MM.1S (cell line): ENCODE results near the gene L1CAM.

Experiments
- DNase-seq: peaks from one replicate; pipeline ENCODE4 v3.0.0-alpha.2; 2015
- H2AFZ ChIP-seq: fragments of 300-600 bp; sonication (generic); 2 replicates; pipeline ENCODE4 v1.6.0; 2016; ENCODE audit warnings: antibody characterized with exemption, low read length
- H3F3A ChIP-seq: fragments of 300-600 bp; sonication (generic); 2 replicates; pipeline ENCODE4 v1.6.1; 2016; ENCODE audit warnings: mild to moderate bottlenecking, antibody characterized with exemption, low read length, moderate library complexity, mixed read lengths; ENCODE audit not compliant: insufficient read depth
- H3K27ac ChIP-seq: fragments of 300-600 bp; sonication (generic); 2 replicates; pipeline ENCODE4 v1.5.1; 2016; ENCODE audit warnings: mild to moderate bottlenecking, low read length
- H3K27me3 ChIP-seq: fragments of 300-600 bp; sonication (generic); replicated peaks from 2 replicates; pipeline ENCODE4 v1.6.0; 2016; ENCODE audit warnings: low read length; ENCODE audit not compliant: insufficient read depth
- H3K36me3 ChIP-seq: fragments of 300-600 bp; sonication (generic); replicated peaks from 2 replicates; pipeline ENCODE4 v1.6.1; 2016; ENCODE audit warnings: mild to moderate bottlenecking, low read length, mixed read lengths; ENCODE audit not compliant: insufficient read depth
- H3K4me1 ChIP-seq: fragments of 300-600 bp; sonication (generic); 2 replicates; pipeline ENCODE4 v1.6.1; 2016; ENCODE audit warnings: low read length, mixed read lengths
- H3K4me2 ChIP-seq: fragments of 300-600 bp; sonication (generic); 2 replicates; pipeline ENCODE4 v1.6.0; 2016; ENCODE audit warnings: low read depth, low read length
- H3K4me3 ChIP-seq: fragments of 300-600 bp; sonication (generic); 2 replicates; pipeline ENCODE4 v1.5.1; 2016; ENCODE audit warnings: low read length, mixed read lengths
- H3K79me2 ChIP-seq: fragments of 300-600 bp; sonication (generic); 2 replicates; pipeline ENCODE4 v1.6.1; 2016; ENCODE audit warnings: mixed run types, low read length, mixed read lengths
- H3K9ac ChIP-seq: fragments of 300-600 bp; sonication (generic); 2 replicates; pipeline ENCODE4 v1.6.1; 2016; ENCODE audit warnings: low read length, mixed read lengths
- H3K9me2 ChIP-seq: fragments of 300-600 bp; sonication (generic); replicated peaks from 2 replicates; pipeline ENCODE4 v1.6.1; 2016; ENCODE audit warnings: mild to moderate bottlenecking, low read length, mixed read lengths; ENCODE audit not compliant: insufficient read depth
- H3K9me3 ChIP-seq: fragments of 300-600 bp; sonication (generic); replicated peaks from 2 replicates; pipeline ENCODE4 v1.6.1; 2016; ENCODE audit warnings: mild to moderate bottlenecking, low read length, mixed read lengths; ENCODE audit not compliant: insufficient read depth
- H4K20me1 ChIP-seq: fragments of 300-600 bp; sonication (generic); 2 replicates; pipeline ENCODE4 v1.6.1; 2016; ENCODE audit warnings: mild to moderate bottlenecking, low read length, moderate library complexity, mixed read lengths; ENCODE audit not compliant: insufficient read depth
- EZH2 ChIP-seq: fragments of 300-600 bp; sonication (generic); optimal IDR thresholded peaks from 2 replicates; pipeline ENCODE3; 2017; ENCODE audit warnings: low read depth, mild to moderate bottlenecking, antibody characterized with exemption, low read length, mixed read lengths
- EZH2phosphoT487 ChIP-seq: fragments of 300-600 bp; sonication (generic); IDR thresholded peaks from 2 replicates; pipeline ENCODE4 v1.6.1; 2018; ENCODE audit warnings: antibody characterized with exemption, low read length
- TF ChIP-seq, protein P1 (sequence below): fragments of 300-600 bp; sonication (generic); IDR thresholded peaks from 2 replicates; pipeline ENCODE4 v1.5.1; 2016; ENCODE audit warnings: antibody characterized with exemption, low read length, mixed read lengths

Gene L1CAM

DNA sequence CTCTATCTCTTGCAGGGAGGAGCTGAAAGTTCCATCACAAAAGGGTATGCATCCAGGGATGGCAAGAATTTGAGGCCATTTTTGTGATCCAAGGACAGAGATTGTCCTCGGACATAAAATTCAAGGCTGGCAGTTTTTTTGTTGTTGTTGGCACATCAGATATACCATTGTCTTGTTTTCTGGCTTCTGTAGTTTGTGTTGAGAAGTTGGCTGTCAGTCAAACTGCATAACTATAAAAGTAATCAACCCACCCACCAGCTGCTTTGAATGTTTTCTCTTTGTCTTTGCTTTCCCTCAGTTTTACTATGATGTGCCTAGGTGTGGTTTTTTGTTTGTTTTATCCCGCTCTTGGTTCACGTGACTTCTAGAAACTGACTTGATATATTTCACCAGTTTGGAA, 34.0 kb downstream of the L1CAM start:
- H3K9me3 ChIP-seq: no peaks in the 10 kb centered on the region
- no peaks in the 10 kb centered on the region for H4K20me1 ChIP-seq
- TF ChIP-seq, protein P1, sequence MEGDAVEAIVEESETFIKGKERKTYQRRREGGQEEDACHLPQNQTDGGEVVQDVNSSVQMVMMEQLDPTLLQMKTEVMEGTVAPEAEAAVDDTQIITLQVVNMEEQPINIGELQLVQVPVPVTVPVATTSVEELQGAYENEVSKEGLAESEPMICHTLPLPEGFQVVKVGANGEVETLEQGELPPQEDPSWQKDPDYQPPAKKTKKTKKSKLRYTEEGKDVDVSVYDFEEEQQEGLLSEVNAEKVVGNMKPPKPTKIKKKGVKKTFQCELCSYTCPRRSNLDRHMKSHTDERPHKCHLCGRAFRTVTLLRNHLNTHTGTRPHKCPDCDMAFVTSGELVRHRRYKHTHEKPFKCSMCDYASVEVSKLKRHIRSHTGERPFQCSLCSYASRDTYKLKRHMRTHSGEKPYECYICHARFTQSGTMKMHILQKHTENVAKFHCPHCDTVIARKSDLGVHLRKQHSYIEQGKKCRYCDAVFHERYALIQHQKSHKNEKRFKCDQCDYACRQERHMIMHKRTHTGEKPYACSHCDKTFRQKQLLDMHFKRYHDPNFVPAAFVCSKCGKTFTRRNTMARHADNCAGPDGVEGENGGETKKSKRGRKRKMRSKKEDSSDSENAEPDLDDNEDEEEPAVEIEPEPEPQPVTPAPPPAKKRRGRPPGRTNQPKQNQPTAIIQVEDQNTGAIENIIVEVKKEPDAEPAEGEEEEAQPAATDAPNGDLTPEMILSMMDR: no peak
- TF ChIP-seq EZH2phosphoT487: no peak
- no peak for TF ChIP-seq EZH2
- no peak for DNase-seq
- H3K27ac ChIP-seq: no peak overlapping the region
- H3F3A ChIP-seq: no peaks in the 10 kb centered on the region
- peaks cover 13% of the 10 kb centered on the region; the same call in 1 of the 2 replicates for H3K27me3 ChIP-seq
- no peaks in the 10 kb centered on the region for H3K9me2 ChIP-seq
- H2AFZ ChIP-seq: no peak overlapping the region
- H3K4me3 ChIP-seq: no peak overlapping the region
- H3K4me1 ChIP-seq: no peaks in the 10 kb centered on the region
- no peak overlapping the region for H3K9ac ChIP-seq
- H3K36me3 ChIP-seq: no peaks in the 10 kb centered on the region
- no peak overlapping the region for H3K4me2 ChIP-seq
- H3K79me2 ChIP-seq: no peaks in the 10 kb centered on the region

DNA sequence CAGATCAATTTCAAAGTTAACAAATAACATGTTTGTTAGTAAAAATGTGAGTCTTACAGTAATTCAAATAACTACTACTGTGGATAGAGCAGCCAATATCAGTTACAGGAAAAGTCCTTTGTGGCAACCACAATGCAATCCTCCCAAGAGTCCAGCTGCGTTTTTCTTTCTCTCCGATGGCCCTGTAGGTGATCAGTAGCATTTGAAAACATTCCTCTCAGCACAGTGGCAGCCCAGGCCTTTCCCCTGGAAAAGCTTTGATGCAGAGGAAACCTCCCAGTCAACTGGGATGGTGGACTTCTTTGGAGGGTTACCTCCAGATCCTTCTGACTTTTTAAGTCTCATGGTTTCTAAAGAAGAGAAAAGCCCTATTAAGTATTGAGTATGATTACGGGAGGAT, 37.6 kb downstream of the L1CAM start:
- Histone ChIP-seq H3K9ac (no peak overlapping the region), H3K4me1 (no peaks in the 10 kb centered on the region), H3K4me2 (no peak overlapping the region), H2AFZ (no peak overlapping the region), H3K36me3 (no peaks in the 10 kb centered on the region), H3K79me2 (no peaks in the 10 kb centered on the region), H3K27me3 (peaks cover 16% of the 10 kb centered on the region), H3K9me2 (no peaks in the 10 kb centered on the region), H3K27ac (no peak overlapping the region), H4K20me1 (no peaks in the 10 kb centered on the region), H3K4me3 (no peak overlapping the region), H3F3A (no peaks in the 10 kb centered on the region), H3K9me3 (no peaks in the 10 kb centered on the region)
- TF ChIP-seq, protein P1: no peak
- TF ChIP-seq EZH2phosphoT487 (no peak), EZH2 (no peak)
- no peak for DNase-seq

DNA sequence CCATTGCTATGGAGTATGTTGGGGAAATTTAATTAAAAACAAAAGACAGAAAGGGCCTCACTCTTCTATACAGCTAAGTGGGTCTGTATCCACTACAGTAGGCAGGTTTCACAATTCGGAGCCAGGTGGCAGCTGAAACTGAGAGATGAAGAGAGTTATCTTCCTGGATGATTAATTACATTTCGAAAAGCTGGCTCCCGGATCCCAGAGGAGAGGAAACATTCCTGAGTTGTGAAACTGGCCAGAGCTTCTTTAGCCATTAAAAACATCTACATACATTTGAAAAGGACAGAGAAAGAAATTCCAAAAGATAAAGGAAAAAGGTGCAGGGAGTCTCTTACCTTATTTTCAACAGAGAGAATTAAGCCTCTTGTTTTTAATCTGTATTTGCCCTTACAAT, 40.1 kb downstream of the L1CAM start:
- DNase-seq: no peak
- no peaks in the 10 kb centered on the region for H4K20me1 ChIP-seq
- H3K4me1 ChIP-seq: no peaks in the 10 kb centered on the region
- H3K9me3 ChIP-seq: no peaks in the 10 kb centered on the region
- H3K27ac ChIP-seq: no peak overlapping the region
- H3F3A ChIP-seq: no peaks in the 10 kb centered on the region
- no peaks in the 10 kb centered on the region for H3K36me3 ChIP-seq
- H3K4me3 ChIP-seq: no peak overlapping the region
- H3K79me2 ChIP-seq: no peaks in the 10 kb centered on the region
- peaks cover 24% of the 10 kb centered on the region for H3K27me3 ChIP-seq
- no peak overlapping the region for H3K4me2 ChIP-seq
- no peak overlapping the region for H3K9ac ChIP-seq
- no peaks in the 10 kb centered on the region for H3K9me2 ChIP-seq
- no peak for TF ChIP-seq EZH2phosphoT487
- TF ChIP-seq, protein P1: no peak
- no peak for TF ChIP-seq EZH2
- no peak overlapping the region for H2AFZ ChIP-seq

DNA sequence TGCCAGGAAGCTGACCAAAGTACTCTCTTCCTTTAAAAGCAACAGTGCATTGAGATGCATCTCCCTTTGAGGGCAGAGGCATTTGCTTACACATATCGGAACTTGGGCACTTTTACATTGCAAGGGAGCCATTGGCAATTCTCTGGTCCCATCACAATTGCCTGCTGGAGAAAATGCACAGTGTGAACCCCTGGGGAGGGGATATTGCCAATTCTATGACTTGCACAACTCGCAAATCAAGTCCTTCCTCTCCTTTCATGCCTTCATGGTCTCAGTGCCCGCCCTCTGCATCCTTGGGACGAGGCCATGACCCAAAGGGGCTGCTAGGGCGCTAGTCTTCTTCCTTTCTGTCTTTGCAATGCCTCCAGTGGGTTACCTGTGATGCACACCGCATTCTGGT, 40.8 kb downstream of the L1CAM start:
- no peak for TF ChIP-seq EZH2
- TF ChIP-seq, protein P1: no peak
- no peak for TF ChIP-seq EZH2phosphoT487
- H2AFZ ChIP-seq: no peak overlapping the region
- H3K36me3 ChIP-seq: no peaks in the 10 kb centered on the region
- H4K20me1 ChIP-seq: no peaks in the 10 kb centered on the region
- H3K9me2 ChIP-seq: no peaks in the 10 kb centered on the region
- H3K27ac ChIP-seq: no peak overlapping the region
- H3K9me3 ChIP-seq: no peaks in the 10 kb centered on the region
- H3K27me3 ChIP-seq: peaks cover 21% of the 10 kb centered on the region
- H3K4me3 ChIP-seq: no peak overlapping the region
- no peak overlapping the region for H3K4me2 ChIP-seq
- no peaks in the 10 kb centered on the region for H3K79me2 ChIP-seq
- H3K4me1 ChIP-seq: no peaks in the 10 kb centered on the region
- DNase-seq: no peak
- H3K9ac ChIP-seq: no peak overlapping the region
- no peaks in the 10 kb centered on the region for H3F3A ChIP-seq
